H1 (cell line): ENCODE data around the gene CEP250.

Experiments
- ASH2L ChIP-seq: fragments of 200-600, 300-600 bp; sonication (generic); IDR thresholded peaks from one replicate; pipeline ENCODE4 v1.7.1; 2017; ENCODE audit warnings: low read length
- ATF3 ChIP-seq: IDR thresholded peaks from 2 replicates; pipeline ENCODE4 v1.6.1; 2011; ENCODE audit warnings: low read depth, mild to moderate bottlenecking, low read length; ENCODE audit not compliant: insufficient read depth
- CHD1 ChIP-seq: IDR thresholded peaks from 2 replicates; pipeline ENCODE4 v1.6.1; 2012; ENCODE audit warnings: low read depth, low read length, improper control_type of control experiment
- CHD2 ChIP-seq: IDR thresholded peaks from 2 replicates; pipeline ENCODE4 v1.6.1; 2012; ENCODE audit warnings: low read length, improper control_type of control experiment
- CTCF ChIP-seq, 3 experiments: IDR thresholded peaks; 1 replicate in 2 of 3; 2 replicates in 1 of 3; pipeline versions ENCODE4 v1.5.1 to v1.6.1; 2011; ENCODE audit warnings: low read length in 3 of 3, mild to moderate bottlenecking in 3 of 3, inconsistent platforms in 2 of 3, low read depth in 1 of 3, moderate library complexity in 1 of 3; ENCODE audit not compliant: insufficient read depth in 1 of 3; ENCODE audit errors: control extremely low read depth in 1 of 3
- EZH2 ChIP-seq: fragments of 200-600 bp; sonication (generic); IDR thresholded peaks from 2 replicates; pipeline ENCODE4 v1.7.1; 2012; ENCODE audit warnings: low read depth, mild to moderate bottlenecking, moderate library complexity, low read length, inconsistent platforms; ENCODE audit not compliant: severe bottlenecking
- JUND ChIP-seq: IDR thresholded peaks from 2 replicates; pipeline ENCODE4 v1.6.1; 2011; ENCODE audit warnings: mild to moderate bottlenecking, improper control_type of control experiment, low read length
- POLR2A ChIP-seq, 2 experiments: IDR thresholded peaks; 1 replicate in 1 of 2; 2 replicates in 1 of 2; pipeline ENCODE4 v1.6.1; 2011; ENCODE audit warnings: low read depth in 2 of 2, low read length in 2 of 2, mild to moderate bottlenecking in 2 of 2; ENCODE audit errors: control extremely low read depth in 1 of 2
- RAD21 ChIP-seq, 2 experiments: IDR thresholded peaks in 1 of 2; conservative IDR thresholded peaks in 1 of 2; 2 replicates each; pipeline ENCODE4 v1.6.1; 2011; ENCODE audit warnings: low read depth in 2 of 2, low read length in 2 of 2, improper control_type of control experiment in 1 of 2, inconsistent platforms in 1 of 2, mild to moderate bottlenecking in 1 of 2, moderate library complexity in 1 of 2
- RXRA ChIP-seq: IDR thresholded peaks from 2 replicates; pipeline ENCODE4 v1.6.1; 2011; ENCODE audit warnings: low read depth, mild to moderate bottlenecking, low read length, moderate library complexity; ENCODE audit not compliant: insufficient read depth
- SIX5 ChIP-seq: IDR thresholded peaks from 2 replicates; pipeline ENCODE4 v1.6.1; 2011; ENCODE audit warnings: mild to moderate bottlenecking, low read depth, low read length
- ZNF274 ChIP-seq: IDR thresholded peaks from 2 replicates; pipeline ENCODE4 v1.7.0; 2012; ENCODE audit warnings: low read length, borderline replicate concordance; ENCODE audit errors: extremely low read depth

GRCh38 chr20:35468671-35469334, 13.4 kb downstream of the CEP250 start:
- TF ChIP-seq CTCF (IDR thresholded peaks at IDR 0.05; ENCODE audit: control extremely low read depth in 1 of 3, insufficient read depth in 1 of 3, low read depth in 1 of 3, low read length in 3 of 3) (no peak), SIX5 (no peak), CHD1 (no peak), RXRA (no peak), ASH2L (no peak), CHD2 (no peak), POLR2A (IDR thresholded peaks at IDR 0.05; ENCODE audit: control extremely low read depth in 1 of 2, low read depth in 2 of 2, low read length in 2 of 2) (no peak), ZNF274 (no peak), JUND (no peak), EZH2 (no peak), ATF3 (no peak), RAD21 (IDR thresholded peaks at IDR 0.05 in 1 of 2, conservative IDR thresholded peaks at IDR 0.05 in 1 of 2; ENCODE audit: low read depth in 2 of 2, low read length in 2 of 2) (no peak)
